IMR-90 (cell line): ENCODE results near the gene CD8A. TPM values are rescaled to one million over a fixed set of nuclear protein-coding genes. Genes with fewer than 3 reads are reported as not detected.
"Not testable (repeated sequence)": the region's sequence is repeated elsewhere in the genome, so short reads cannot be mapped to it uniquely, and the experiment has no call there.

Experiments
- ATAC-seq: fragments of 200-7000 bp; cut with Tn5 transposase; 2 replicates; pipeline ENCODE4 v1.9.1; 2020; ENCODE audit warnings: low read depth, mild to moderate bottlenecking, moderate library complexity
- BruUV-seq: library from RNA; stranded (reverse); fragments of 400-500 nt; replicated peaks from 2 replicates; lab custom pipeline; 2021; lab: Mats Ljungman, UMichigan
- CTCF ChIA-PET: fragments of 300-600 bp; formaldehyde crosslinking; extraction: SDS; loops from one replicate; lab custom pipeline; 2021; ENCODE audit warnings: antibody characterized with exemption; lab: Yijun Ruan, JAX
- POLR2A ChIA-PET: fragments of 300-600 bp; sonication (Branson Sonifier 250); formaldehyde crosslinking; loops from one replicate; lab custom pipeline; 2022; ENCODE audit warnings: antibody characterized with exemption; ENCODE audit not compliant: unreplicated experiment; lab: Charles Lee
- DNase-seq: peaks from one replicate; pipeline ENCODE4 v3.0.0; 2013
- H2AFZ ChIP-seq: replicated peaks from 2 replicates; pipeline ENCODE3; 2013; ENCODE audit warnings: low read length, mild to moderate bottlenecking; ENCODE audit not compliant: poor library complexity
- H2AK5ac ChIP-seq: 2 replicates; pipeline ENCODE4 v1.6.1; 2013; ENCODE audit warnings: low read depth, low read length, inconsistent platforms
- H2AK9ac ChIP-seq: replicated peaks from 2 replicates; pipeline ENCODE3; 2013; ENCODE audit warnings: mild to moderate bottlenecking, low read depth, low read length, moderate library complexity; ENCODE audit not compliant: poor library complexity
- H2BK120ac ChIP-seq: 2 replicates; pipeline ENCODE4 v1.6.1; 2013; ENCODE audit warnings: low read depth, low read length, inconsistent platforms
- H2BK15ac ChIP-seq: 3 replicates; pipeline ENCODE4 v1.6.1; 2013; ENCODE audit warnings: low read depth, low read length, inconsistent platforms
- H2BK20ac ChIP-seq: 2 replicates; pipeline ENCODE4 v1.6.1; 2013; ENCODE audit warnings: low read depth, mild to moderate bottlenecking, inconsistent platforms, low read length, moderate library complexity
- H2BK5ac ChIP-seq: 2 replicates; pipeline ENCODE4 v1.6.1; 2013; ENCODE audit warnings: mild to moderate bottlenecking, low read depth, low read length, inconsistent platforms; ENCODE audit not compliant: poor library complexity, severe bottlenecking
- H3K14ac ChIP-seq: replicated peaks from 2 replicates; pipeline ENCODE4 v1.6.1; 2013; ENCODE audit warnings: low read depth, low read length, inconsistent platforms
- H3K18ac ChIP-seq: 2 replicates; pipeline ENCODE4 v1.6.1; 2013; ENCODE audit warnings: low read depth, low read length, control low read depth
- H3K23ac ChIP-seq: 2 replicates; pipeline ENCODE4 v1.6.1; 2013; ENCODE audit warnings: low read depth, low read length, inconsistent platforms
- H3K27ac ChIP-seq: 2 replicates; pipeline ENCODE4 v1.5.1; 2013; ENCODE audit warnings: mild to moderate bottlenecking, control low read depth, low read length; ENCODE audit not compliant: insufficient read depth
- H3K27me3 ChIP-seq: 2 replicates; pipeline ENCODE4 v1.6.1; 2013; ENCODE audit warnings: low read length; ENCODE audit not compliant: control insufficient read depth, insufficient read depth
- H3K36me3 ChIP-seq: 2 replicates; pipeline ENCODE4 v1.6.1; 2013; ENCODE audit warnings: low read length, mixed read lengths; ENCODE audit not compliant: control insufficient read depth, insufficient read depth
- H3K4ac ChIP-seq: 2 replicates; pipeline ENCODE4 v1.6.1; 2013; ENCODE audit warnings: low read depth, low read length, inconsistent platforms
- H3K4me1 ChIP-seq: 2 replicates; pipeline ENCODE4 v1.6.1; 2013; ENCODE audit warnings: low read length, mixed read lengths; ENCODE audit not compliant: control insufficient read depth, insufficient read depth
- H3K4me2 ChIP-seq: 2 replicates; pipeline ENCODE4 v1.6.1; 2013; ENCODE audit warnings: low read depth, mild to moderate bottlenecking, control low read depth, low read length, moderate library complexity
- H3K4me3 ChIP-seq: 2 replicates; pipeline ENCODE4 v1.5.1; 2013; ENCODE audit warnings: low read depth, mild to moderate bottlenecking, control low read depth, low read length, moderate library complexity; ENCODE audit not compliant: insufficient read depth
- H3K56ac ChIP-seq: 2 replicates; pipeline ENCODE4 v1.6.1; 2013; ENCODE audit warnings: low read length, inconsistent platforms; ENCODE audit not compliant: insufficient read depth; ENCODE audit errors: extremely low read depth
- H3K79me1 ChIP-seq, 2 experiments: 2 replicates each; pipeline ENCODE4 v1.6.1; 2013; ENCODE audit warnings: low read length in 2 of 2, inconsistent platforms in 1 of 2, low read depth in 1 of 2
- H3K9ac ChIP-seq: 2 replicates; pipeline ENCODE4 v1.6.1; 2013; ENCODE audit warnings: low read depth, low read length, control low read depth
- H3K9me1 ChIP-seq: 2 replicates; pipeline ENCODE4 v1.6.1; 2013; ENCODE audit warnings: low read length, inconsistent platforms; ENCODE audit not compliant: insufficient read depth
- H3K9me3 ChIP-seq: 2 replicates; pipeline ENCODE4 v1.6.1; 2013; ENCODE audit warnings: low read length; ENCODE audit not compliant: control insufficient read depth, insufficient read depth
- H4K20me1 ChIP-seq: 2 replicates; pipeline ENCODE4 v1.6.1; 2013; ENCODE audit warnings: low read length, inconsistent platforms; ENCODE audit not compliant: insufficient read depth
- H4K5ac ChIP-seq: 2 replicates; pipeline ENCODE4 v1.6.1; 2013; ENCODE audit warnings: mild to moderate bottlenecking, low read depth, low read length, control low read depth
- H4K8ac ChIP-seq, 2 experiments: 2 replicates each; pipeline ENCODE4 v1.6.1; 2013; ENCODE audit warnings: low read depth in 2 of 2, low read length in 2 of 2, control low read depth in 1 of 2, inconsistent platforms in 1 of 2
- H4K91ac ChIP-seq: 2 replicates; pipeline ENCODE4 v1.6.1; 2013; ENCODE audit warnings: low read depth, low read length, inconsistent platforms; ENCODE audit not compliant: insufficient read depth
- WGBS, 2 experiments: methylation state at CpG; one replicate each; pipeline versions ENCODE4 v1.1.5 to v1.1.7; 2013; ENCODE audit warnings: missing lambda C conversion rate in 2 of 2; ENCODE audit not compliant: insufficient read length in 1 of 2; ENCODE audit errors: extremely low coverage in 2 of 2; 5-methylcytosine and 5-hydroxymethylcytosine counted together
- dilution Hi-C: fragments of 300-500 bp; cut with HindIII; formaldehyde crosslinking; loops from one replicate; pipeline ENCODE4 v1.14.3; 2018; ENCODE audit warnings: low sequenced_read_pairs; ENCODE audit not compliant: unreplicated experiment
- in situ Hi-C: fragments of 300-500 bp; cut with MboI; formaldehyde crosslinking; loops from 3 replicates; pipeline ENCODE4 v1.14.3; 2019; ENCODE audit warnings: low sequenced_read_pairs, inconsistent platforms, mixed read lengths
- intact Hi-C: fragments of 100-400 bp; cut with micrococcal nuclease; formaldehyde crosslinking; loops from 2 replicates; pipeline ENCODE4 v1.10.0; 2022
- polyA plus RNA-seq, 3 experiments: library from polyadenylated mRNA; depleted of rRNA; stranded (reverse); fragments of >200 nt; gene quantifications; 2 replicates each; pipeline ENCODE4 v1.2.3, GENCODE V29; 2012; ENCODE audit warnings: low replicate concordance in 1 of 3
- total RNA-seq: library from RNA; depleted of rRNA; stranded (reverse); fragments of >200 nt; gene quantifications from 2 replicates; pipeline ENCODE4 v1.2.3, GENCODE V29; 2012

The CD8A gene
- total and polyA plus RNA-seq, 2 of the 4 experiments (the other 2 are of a cell fraction) = not detected

DNA sequence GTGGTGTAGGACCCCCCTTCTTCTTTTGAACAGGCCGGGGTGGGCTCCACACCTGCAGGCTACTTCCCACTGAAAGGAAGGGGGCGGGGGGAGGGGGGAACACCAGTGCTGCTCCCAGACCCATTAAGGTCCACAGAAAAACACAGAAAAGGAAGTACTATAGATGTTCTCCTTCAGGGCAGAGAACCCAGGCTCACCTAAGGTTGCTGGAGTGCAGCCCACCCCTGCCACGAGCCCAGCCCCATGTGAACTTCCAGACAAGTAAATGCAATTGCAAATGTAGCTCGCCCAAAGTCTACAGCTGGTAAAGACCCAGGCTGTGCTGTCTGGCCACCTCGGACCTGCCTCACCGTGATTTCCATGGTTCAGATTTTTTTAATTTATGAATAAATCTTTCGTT, 47.0 kb upstream of the CD8A start:
- H3K4me3 ChIP-seq, H3K9me3 ChIP-seq, in situ Hi-C loops, H4K20me1 ChIP-seq, H2AK9ac ChIP-seq, ATAC-seq, intact Hi-C loops, H3K14ac ChIP-seq, H3K4me2 ChIP-seq, H3K9ac ChIP-seq, H3K9me1 ChIP-seq, dilution Hi-C loops, POLR2A ChIA-PET, BruUV-seq, H4K8ac ChIP-seq, H2BK20ac ChIP-seq, H4K5ac ChIP-seq, H2BK5ac ChIP-seq, H3K27me3 ChIP-seq, CTCF ChIA-PET, H3K27ac ChIP-seq, H2BK15ac ChIP-seq, H2BK120ac ChIP-seq, DNase-seq, H3K4me1 ChIP-seq, H2AK5ac ChIP-seq, H3K79me1 ChIP-seq, H3K56ac ChIP-seq, H3K36me3 ChIP-seq, H2AFZ ChIP-seq, H3K4ac ChIP-seq, H3K23ac ChIP-seq, H4K91ac ChIP-seq, H3K18ac ChIP-seq: not testable (repeated sequence)
- no CpG with 5 or more reads among the region's 7 CpGs for WGBS, 2 experiments
